Embryonic facial prominence (tissue), 1 donor: ENCODE results near the gene RPL13A.

Experiments
- DNase-seq: peaks from one replicate; pipeline ENCODE4 v3.0.0-alpha.2; 2016; ENCODE audit errors: extremely low spot score

Gene RPL13A

GRCh38 chr19:49506575-49507105, 19.2 kb downstream of the RPL13A start:
- DNase-seq: no peak

- no peak for DNase-seq
Observed at GRCh38 chr19:49507803-49508494, 20.5 kb downstream of the RPL13A start.

- no peak for DNase-seq
Observed at GRCh38 chr19:49512970-49513745, 25.8 kb downstream of the RPL13A start.

GRCh38 chr19:49513746-49514118, 26.3 kb downstream of the RPL13A start:
- no peak for DNase-seq

- DNase-seq: no peak
Observed at GRCh38 chr19:49514151-49514550, 26.7 kb downstream of the RPL13A start.

GRCh38 chr19:49515767-49516166, 28.4 kb downstream of the RPL13A start:
- DNase-seq: no peak

- DNase-seq: no peak
Observed at GRCh38 chr19:49518033-49518432, 30.6 kb downstream of the RPL13A start.

GRCh38 chr19:49520705-49521319, 33.4 kb downstream of the RPL13A start:
- DNase-seq: no peak

- DNase-seq: no peak
Observed at GRCh38 chr19:49524812-49525455, 37.5 kb downstream of the RPL13A start.

GRCh38 chr19:49528211-49528771, 40.9 kb downstream of the RPL13A start:
- DNase-seq: no peak

- no peak for DNase-seq
Observed at GRCh38 chr19:49530708-49531107, 43.3 kb downstream of the RPL13A start.

GRCh38 chr19:49533551-49534488, 46.4 kb downstream of the RPL13A start:
- no peak for DNase-seq

GRCh38 chr19:49534632-49535385, 47.4 kb downstream of the RPL13A start:
- no peak for DNase-seq

- DNase-seq: no peak
Observed at GRCh38 chr19:49536921-49537462, 49.6 kb downstream of the RPL13A start.

- DNase-seq: no peak
Observed at GRCh38 chr19:49538643-49539042, 51.2 kb downstream of the RPL13A start.

- no peak for DNase-seq
Observed at GRCh38 chr19:49539192-49539952, 52.0 kb downstream of the RPL13A start.
